H1 (cell line): ENCODE measurements around the gene WRAP53. TPM values are rescaled to one million over a fixed set of nuclear protein-coding genes. Genes with fewer than 3 reads are reported as not detected.
A peak's percentile ranks its signal among the peaks of the same experiment; 100 is the strongest.

Experiments
- CTCF ChIA-PET: fragments of 300-600 bp; sonication (Branson Sonifier 250); formaldehyde crosslinking; loops from one replicate; lab custom pipeline; 2021; ENCODE audit not compliant: partially characterized antibody; lab: Charles Lee
- POLR2A ChIA-PET: fragments of 300-600 bp; sonication (Branson Sonifier 250); formaldehyde crosslinking; loops from one replicate; lab custom pipeline; 2021; ENCODE audit warnings: inconsistent platforms; ENCODE audit not compliant: partially characterized antibody; lab: Charles Lee
- DNase-seq, 2 experiments: peaks; one replicate each; pipeline versions ENCODE4 v3.0.0 to v3.0.0-alpha.2; 2010 to 2022; ENCODE audit warnings: low spot score in 2 of 2, low read depth in 1 of 2, mixed read lengths in 1 of 2
- FAIRE-seq: peaks from 2 replicates; lab custom pipeline; 2011; peaks lifted over from hg19 to GRCh38; lab: Jason Lieb, UNC
- H2AFZ ChIP-seq: 2 replicates; pipeline ENCODE4 v1.8.1; 2012; ENCODE audit warnings: low read length, inconsistent platforms
- H2AK5ac ChIP-seq: 2 replicates; pipeline ENCODE4 v1.6.1; 2013; ENCODE audit warnings: low read depth, low read length
- H2BK120ac ChIP-seq: replicated peaks from 2 replicates; pipeline ENCODE3; 2013; ENCODE audit warnings: low read depth, low read length, inconsistent platforms
- H2BK12ac ChIP-seq: 2 replicates; pipeline ENCODE4 v1.6.1; 2013; ENCODE audit warnings: low read depth, low read length
- H2BK15ac ChIP-seq: 2 replicates; pipeline ENCODE4 v1.6.1; 2013; ENCODE audit warnings: low read length
- H2BK20ac ChIP-seq: 2 replicates; pipeline ENCODE4 v1.6.1; 2013; ENCODE audit warnings: low read length
- H2BK5ac ChIP-seq: 2 replicates; pipeline ENCODE4 v1.6.1; 2013; ENCODE audit warnings: low read depth, low read length
- H3K14ac ChIP-seq: 2 replicates; pipeline ENCODE4 v1.6.1; 2013; ENCODE audit warnings: inconsistent platforms; ENCODE audit not compliant: insufficient read length
- H3K18ac ChIP-seq: 2 replicates; pipeline ENCODE4 v1.6.1; 2013; ENCODE audit warnings: low read length; ENCODE audit errors: extremely low read depth
- H3K23ac ChIP-seq: 2 replicates; pipeline ENCODE4 v1.6.1; 2013; ENCODE audit warnings: inconsistent platforms; ENCODE audit not compliant: insufficient read length
- H3K23me2 ChIP-seq: 2 replicates; pipeline ENCODE4 v1.6.1; 2013; ENCODE audit warnings: low read depth, low read length
- H3K27ac ChIP-seq: 2 replicates; pipeline ENCODE4 v1.6.1; 2011; ENCODE audit warnings: low read depth, low read length, inconsistent platforms
- H3K27me3 ChIP-seq, 4 experiments: replicated peaks in 1 of 4; 1 replicate in 1 of 4; 2 replicates in 3 of 4; pipeline versions ENCODE4 v1.6.1 to v1.8.1; 2011 to 2013; ENCODE audit warnings: low read length in 3 of 4, mild to moderate bottlenecking in 3 of 4, inconsistent platforms in 2 of 4, mixed read lengths in 2 of 4, moderate library complexity in 1 of 4; ENCODE audit not compliant: control insufficient read depth in 3 of 4, insufficient read depth in 3 of 4; ENCODE audit errors: extremely low read depth in 1 of 4
- H3K36me3 ChIP-seq, 4 experiments: 2 replicates each; pipeline versions ENCODE4 v1.6.1 to v1.8.1; 2011 to 2013; ENCODE audit warnings: mild to moderate bottlenecking in 4 of 4, low read length in 3 of 4, moderate library complexity in 2 of 4, control low read depth in 1 of 4, inconsistent platforms in 1 of 4; ENCODE audit not compliant: insufficient read depth in 4 of 4, control insufficient read depth in 2 of 4
- H3K4ac ChIP-seq: replicated peaks from 2 replicates; pipeline ENCODE3; 2013; ENCODE audit warnings: low read length, low read depth, mixed read lengths, inconsistent platforms; ENCODE audit not compliant: insufficient read length
- H3K4me1 ChIP-seq, 4 experiments: replicated peaks in 1 of 4; 1 replicate in 1 of 4; 2 replicates in 3 of 4; pipeline versions ENCODE4 v1.6.1 to v1.8.1; 2011 to 2013; ENCODE audit warnings: low read length in 3 of 4, inconsistent platforms in 2 of 4, mixed read lengths in 1 of 4; ENCODE audit not compliant: insufficient read depth in 4 of 4, control insufficient read depth in 3 of 4
- H3K4me2 ChIP-seq, 2 experiments: 2 replicates each; pipeline versions ENCODE4 v1.6.1 to v1.8.1; 2011 to 2013; ENCODE audit warnings: low read depth in 2 of 2, low read length in 2 of 2, control low read depth in 1 of 2, inconsistent platforms in 1 of 2, mild to moderate bottlenecking in 1 of 2; ENCODE audit not compliant: insufficient read depth in 1 of 2
- H3K4me3 ChIP-seq, 4 experiments: fragments of 200-600, 300-600 bp in 1 of 4; sonication (generic), shearing (Covaris generic), sonication (Bioruptor Twin) in 1 of 4; 2 replicates each; pipeline versions ENCODE4 v1.5.1 to v1.8.1; 2011 to 2016; ENCODE audit warnings: low read length in 4 of 4, low read depth in 3 of 4, control low read depth in 2 of 4, inconsistent platforms in 2 of 4, mild to moderate bottlenecking in 2 of 4, mixed read lengths in 1 of 4, moderate library complexity in 1 of 4; ENCODE audit not compliant: insufficient read depth in 2 of 4; ENCODE audit errors: extremely low read depth in 1 of 4
- H3K56ac ChIP-seq: replicated peaks from 2 replicates; pipeline ENCODE3; 2013; ENCODE audit warnings: low read depth, mild to moderate bottlenecking, mixed read lengths, low read length, inconsistent platforms; ENCODE audit not compliant: insufficient read length
- H3K79me1 ChIP-seq: 2 replicates; pipeline ENCODE4 v1.6.1; 2013; ENCODE audit warnings: low read depth, low read length, control low read depth
- H3K79me2 ChIP-seq, 2 experiments: 2 replicates each; pipeline versions ENCODE4 v1.6.1 to v1.8.1; 2012 to 2013; ENCODE audit warnings: low read length in 2 of 2, mild to moderate bottlenecking in 2 of 2, inconsistent platforms in 1 of 2; ENCODE audit not compliant: insufficient read depth in 2 of 2, control insufficient read depth in 1 of 2
- H3K9ac ChIP-seq, 4 experiments: replicated peaks in 1 of 4; 1 replicate in 1 of 4; 2 replicates in 3 of 4; pipeline versions ENCODE4 v1.6.1 to v1.8.1; 2011 to 2013; ENCODE audit warnings: low read depth in 3 of 4, low read length in 3 of 4, control low read depth in 2 of 4, mild to moderate bottlenecking in 2 of 4, moderate library complexity in 2 of 4, inconsistent platforms in 1 of 4; ENCODE audit errors: extremely low read depth in 1 of 4
- H3K9me3 ChIP-seq, 2 experiments: 2 replicates each; pipeline versions ENCODE4 v1.6.1 to v1.8.1; 2012 to 2013; ENCODE audit warnings: mild to moderate bottlenecking in 2 of 2, moderate library complexity in 2 of 2, control low read depth in 1 of 2, inconsistent platforms in 1 of 2, low read depth in 1 of 2, low read length in 1 of 2, mixed read lengths in 1 of 2; ENCODE audit not compliant: insufficient read depth in 2 of 2
- H4K20me1 ChIP-seq, 2 experiments: replicated peaks in 1 of 2; 2 replicates each; pipeline versions ENCODE3 to v1.8.1; 2011 to 2013; ENCODE audit warnings: inconsistent platforms in 2 of 2, low read length in 2 of 2, mild to moderate bottlenecking in 1 of 2; ENCODE audit not compliant: insufficient read depth in 2 of 2, control insufficient read depth in 1 of 2
- H4K5ac ChIP-seq: 2 replicates; pipeline ENCODE4 v1.6.1; 2013; ENCODE audit warnings: low read length, low read depth, mixed read lengths, inconsistent platforms; ENCODE audit not compliant: insufficient read length
- H4K8ac ChIP-seq: 2 replicates; pipeline ENCODE4 v1.8.0; 2013; ENCODE audit warnings: mild to moderate bottlenecking, moderate library complexity, low read length, inconsistent platforms; ENCODE audit not compliant: insufficient read depth; ENCODE audit errors: extremely low read depth
- H4K91ac ChIP-seq: replicated peaks from 2 replicates; pipeline ENCODE3; 2013; ENCODE audit warnings: low read length, mixed read lengths, inconsistent platforms; ENCODE audit not compliant: insufficient read length
- CEBPB ChIP-seq: IDR thresholded peaks from 2 replicates; pipeline ENCODE4 v1.6.1; 2012; ENCODE audit warnings: low read depth, low read length
- POLR2A ChIP-seq, 2 experiments: IDR thresholded peaks; 1 replicate in 1 of 2; 2 replicates in 1 of 2; pipeline ENCODE4 v1.6.1; 2011; ENCODE audit warnings: low read depth in 2 of 2, low read length in 2 of 2, mild to moderate bottlenecking in 2 of 2; ENCODE audit errors: control extremely low read depth in 1 of 2
- SAP30 ChIP-seq: fragments of 300-600 bp; sonication (generic); IDR thresholded peaks from 2 replicates; pipeline ENCODE4 v1.7.1; 2012; ENCODE audit warnings: low read length, moderate library complexity, mild to moderate bottlenecking, inconsistent platforms; ENCODE audit not compliant: insufficient read depth, insufficient replicate concordance
- TAF7 ChIP-seq: optimal IDR thresholded peaks from 2 replicates; pipeline ENCODE3; 2011; ENCODE audit warnings: low read depth, mild to moderate bottlenecking, inconsistent platforms, low read length, moderate library complexity, borderline replicate concordance
- TCF12 ChIP-seq: IDR thresholded peaks from 2 replicates; pipeline ENCODE4 v1.6.1; 2011; ENCODE audit warnings: low read depth, mild to moderate bottlenecking, low read length
- WGBS, 2 experiments: shearing (Covaris generic) in 1 of 2; methylation state at CpG; one replicate each; pipeline versions ENCODE4 v1.1.6 to v1.1.7; 2013 to 2015; ENCODE audit warnings: low lambda C conversion rate in 2 of 2, mixed read lengths in 2 of 2, inconsistent platforms in 1 of 2, low coverage in 1 of 2, missing lambda C conversion rate in 1 of 2; ENCODE audit not compliant: insufficient replicate concordance in 2 of 2, insufficient coverage in 1 of 2, insufficient read length in 1 of 2; ENCODE audit errors: extremely low coverage in 1 of 2, missing lambda C conversion rate in 1 of 2; 5-methylcytosine and 5-hydroxymethylcytosine counted together
- polyA plus RNA-seq, 7 experiments: library from polyadenylated mRNA; depleted of rRNA in 3 of 7; stranded (reverse) in 5 of 7; unstranded in 2 of 7; fragments of >200 nt in 5 of 7; fragments of 200-250 nt in 2 of 7; gene quantifications; 1 replicate in 5 of 7; 2 replicates in 1 of 7; 4 replicates in 1 of 7; pipeline versions ENCODE4 v1.2.1 to v1.2.3, GENCODE V29; 2011 to 2013; ENCODE audit warnings: missing spikeins in 2 of 7, mixed read lengths in 2 of 7
- total RNA-seq: library from RNA; stranded (reverse); fragmentation: NEBNext Ultra II Directional; extraction: Animal tissue kit (Norgen Biotek cat#: 25700); gene quantifications from 2 replicates; pipeline ENCODE4 v1.2.1, GENCODE V29; 2021
- TF ChIP-seq, protein P1 (sequence below): IDR thresholded peaks from 2 replicates; pipeline ENCODE4 v1.6.1; 2012; ENCODE audit warnings: inconsistent platforms
- TF ChIP-seq, protein P2 (sequence below), 3 experiments: IDR thresholded peaks; 1 replicate in 2 of 3; 2 replicates in 1 of 3; pipeline versions ENCODE4 v1.5.1 to v1.6.1; 2011; ENCODE audit warnings: low read length in 3 of 3, mild to moderate bottlenecking in 3 of 3, inconsistent platforms in 2 of 3, low read depth in 1 of 3, moderate library complexity in 1 of 3; ENCODE audit not compliant: insufficient read depth in 1 of 3; ENCODE audit errors: control extremely low read depth in 1 of 3

WRAP53 gene
- total and polyA plus RNA-seq, 2 of the 8 experiments (the other 6 are each of a cell fraction or from before 2014, with no cell fraction given): 29.2 to 30.1 TPM

DNA sequence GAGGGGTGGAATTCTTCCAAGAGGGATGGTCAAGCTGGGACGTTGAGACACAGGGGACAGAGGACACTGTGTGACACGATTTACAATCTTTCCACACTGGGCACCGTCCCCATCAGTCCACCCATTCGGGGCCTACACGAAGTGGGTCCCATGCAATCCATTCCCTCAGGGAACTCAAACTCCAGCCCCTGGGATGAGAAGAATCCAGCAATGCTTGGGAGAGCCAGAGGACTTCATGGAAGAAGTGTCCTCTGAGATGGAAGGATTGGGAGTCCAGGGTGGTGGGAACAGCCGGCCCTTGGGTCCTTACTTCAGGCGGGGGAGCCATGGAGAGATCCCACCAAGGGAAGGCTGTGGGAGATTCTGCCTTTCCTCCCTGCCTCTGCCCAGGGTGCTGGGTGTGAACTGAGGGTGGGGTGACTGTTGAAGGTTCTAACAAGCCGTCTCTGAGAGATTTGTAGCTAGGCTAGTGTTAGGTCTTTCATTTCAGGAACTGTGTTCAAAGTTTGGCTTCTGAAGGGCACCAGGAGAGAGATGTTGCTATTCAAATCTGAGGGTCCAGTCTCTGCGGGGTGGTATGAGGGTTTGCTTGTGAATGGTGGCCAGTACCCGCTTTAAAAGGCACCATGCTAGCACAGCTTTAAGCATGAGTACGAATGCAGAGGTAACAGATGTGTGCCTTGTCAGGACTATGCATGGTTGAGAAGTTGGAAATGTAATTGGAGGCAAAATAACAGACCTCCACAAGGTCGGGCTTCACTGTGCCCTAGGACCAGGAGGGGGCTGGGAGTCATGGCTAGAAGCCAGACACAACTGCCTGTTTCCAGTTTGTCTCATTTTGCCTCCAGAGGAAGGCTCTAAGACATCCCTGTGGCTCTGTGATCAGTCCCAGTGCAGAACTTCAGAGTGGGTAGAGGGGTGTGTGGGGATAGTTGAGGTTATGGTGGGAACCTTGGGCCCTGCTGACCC lies 35.6 kb upstream of the WRAP53 start:
- no peak overlapping the region for H3K9ac ChIP-seq
- ChIA-PET POLR2A (interaction anchor here (0.5 to 79.4 kb wide), 6 partner anchors 13 to 527 kb away, joined by 3 to 2272 read pairs (median 10); partner anchors contain the start of genes ATP1B2, FXR2, SAT2 and SHBG), CTCF (interaction anchor here (0.6 to 18.2 kb wide), 12 partner anchors 11 to 92 kb away, joined by 3 to 211 read pairs (median 5); partner anchors contain the start of genes SAT2, SHBG, TP53 and WRAP53)
- no peak overlapping the region for H4K91ac ChIP-seq
- H3K4me3 ChIP-seq: peak overlapping the region in 2 of 4 experiments; percentile 43 to 87; a peak in 2 of 8 replicates
- H3K18ac ChIP-seq: no peak overlapping the region
- no peak overlapping the region for H4K8ac ChIP-seq
- H2AFZ ChIP-seq: no peak overlapping the region
- peaks cover 0 to 13% (median 4%) of the 10 kb centered on the region in 4 experiments; a peak in 4 of 7 replicates for H3K27me3 ChIP-seq
- H3K36me3 ChIP-seq: no peaks in the 10 kb centered on the region; a peak in 2 of 8 replicates
- no peak overlapping the region for H2BK20ac ChIP-seq
- no peak for FAIRE-seq
- peak overlapping the region; percentile 66; the same call in 1 of the 2 replicates for H2BK15ac ChIP-seq
- H3K79me2 ChIP-seq: no peaks in the 10 kb centered on the region
- WGBS, 2 experiments: 82% methylated on average over 11 of the region's 12 CpGs; no CpG with 5 or more reads in 1 of the 2 experiments
- TF ChIP-seq TCF12 (no peak), TAF7 (no peak), CEBPB (no peak), POLR2A (IDR thresholded peaks at IDR 0.05; ENCODE audit: control extremely low read depth in 1 of 2, low read depth in 2 of 2, low read length in 2 of 2) (no peak), SAP30 (no peak)
- TF ChIP-seq, protein P1, sequence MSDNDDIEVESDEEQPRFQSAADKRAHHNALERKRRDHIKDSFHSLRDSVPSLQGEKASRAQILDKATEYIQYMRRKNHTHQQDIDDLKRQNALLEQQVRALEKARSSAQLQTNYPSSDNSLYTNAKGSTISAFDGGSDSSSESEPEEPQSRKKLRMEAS: no peak
- TF ChIP-seq, protein P2, sequence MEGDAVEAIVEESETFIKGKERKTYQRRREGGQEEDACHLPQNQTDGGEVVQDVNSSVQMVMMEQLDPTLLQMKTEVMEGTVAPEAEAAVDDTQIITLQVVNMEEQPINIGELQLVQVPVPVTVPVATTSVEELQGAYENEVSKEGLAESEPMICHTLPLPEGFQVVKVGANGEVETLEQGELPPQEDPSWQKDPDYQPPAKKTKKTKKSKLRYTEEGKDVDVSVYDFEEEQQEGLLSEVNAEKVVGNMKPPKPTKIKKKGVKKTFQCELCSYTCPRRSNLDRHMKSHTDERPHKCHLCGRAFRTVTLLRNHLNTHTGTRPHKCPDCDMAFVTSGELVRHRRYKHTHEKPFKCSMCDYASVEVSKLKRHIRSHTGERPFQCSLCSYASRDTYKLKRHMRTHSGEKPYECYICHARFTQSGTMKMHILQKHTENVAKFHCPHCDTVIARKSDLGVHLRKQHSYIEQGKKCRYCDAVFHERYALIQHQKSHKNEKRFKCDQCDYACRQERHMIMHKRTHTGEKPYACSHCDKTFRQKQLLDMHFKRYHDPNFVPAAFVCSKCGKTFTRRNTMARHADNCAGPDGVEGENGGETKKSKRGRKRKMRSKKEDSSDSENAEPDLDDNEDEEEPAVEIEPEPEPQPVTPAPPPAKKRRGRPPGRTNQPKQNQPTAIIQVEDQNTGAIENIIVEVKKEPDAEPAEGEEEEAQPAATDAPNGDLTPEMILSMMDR (IDR thresholded peaks at IDR 0.05; ENCODE audit: control extremely low read depth in 1 of 3, insufficient read depth in 1 of 3, low read depth in 1 of 3, low read length in 3 of 3): no peak
- peaks cover 20% of the 10 kb centered on the region for H3K23me2 ChIP-seq
- peak overlapping the region; percentile 91 to 99 for H3K4me2 ChIP-seq
- 0 out of 2 replicates have a peak overlapping the region, but pooled peaks have one; percentile 82 for H2AK5ac ChIP-seq
- H3K4me1 ChIP-seq: peaks cover 5 to 19% (median 12%) of the 10 kb centered on the region in 4 experiments
- H3K9me3 ChIP-seq: no peaks in the 10 kb centered on the region
- no peak for DNase-seq
- H4K20me1 ChIP-seq: peaks cover 0 to 2% of the 10 kb centered on the region in 2 experiments
- H2BK120ac ChIP-seq: no peak overlapping the region
- H3K14ac ChIP-seq: no peak overlapping the region
- H3K79me1 ChIP-seq: no peaks in the 10 kb centered on the region
- no peak overlapping the region for H4K5ac ChIP-seq
- no peak overlapping the region for H3K56ac ChIP-seq
- no peak overlapping the region for H3K27ac ChIP-seq
- no peak overlapping the region for H3K23ac ChIP-seq
- H3K4ac ChIP-seq: no peak overlapping the region
- H2BK12ac ChIP-seq: peak overlapping the region; percentile 39; the same call in 1 of the 2 replicates
- H2BK5ac ChIP-seq: no peak overlapping the region
